ENCODE results near the gene ZNF839.

GRCh38 chr14:102285106-102285505 lies 34.4 kb upstream of the ZNF839 start:
- TF ChIP-seq CTCF (conservative IDR thresholded peaks at IDR 0.05 in 1 of 2, IDR thresholded peaks at IDR 0.05 in 1 of 2; ENCODE audit: low read depth in 1 of 2, low read length in 2 of 2) (no peak), EZH2 (IDR thresholded peaks at IDR 0.05; ENCODE audit: low read length, missing control alignments) (no peak)
